Adrenal gland (tissue), 5 donors: Measurements from ENCODE around the gene ELF1.

Source experiments
- CTCF ChIP-seq, 6 experiments: fragments of 450-650 bp in 4 of 6; fragments of 200-600 bp in 2 of 6; sonication (generic) in 1 of 6; IDR thresholded peaks; 1 replicate in 5 of 6; 2 replicates in 1 of 6; pipeline versions ENCODE4 v1.5.1 to v1.8.0; 2016 to 2021; ENCODE audit warnings: antibody characterized with exemption in 6 of 6, mild to moderate bottlenecking in 2 of 6, moderate library complexity in 1 of 6
- POLR2A ChIP-seq, 2 donors: fragments of 450-650 bp; IDR thresholded peaks; one replicate each; pipeline ENCODE4 v1.6.1; 2017; ENCODE audit warnings: antibody characterized with exemption in 2 of 2, mild to moderate bottlenecking in 2 of 2, moderate library complexity in 1 of 2
- donor health status: DM: no; HTN: no; CAD: no.

DNA sequence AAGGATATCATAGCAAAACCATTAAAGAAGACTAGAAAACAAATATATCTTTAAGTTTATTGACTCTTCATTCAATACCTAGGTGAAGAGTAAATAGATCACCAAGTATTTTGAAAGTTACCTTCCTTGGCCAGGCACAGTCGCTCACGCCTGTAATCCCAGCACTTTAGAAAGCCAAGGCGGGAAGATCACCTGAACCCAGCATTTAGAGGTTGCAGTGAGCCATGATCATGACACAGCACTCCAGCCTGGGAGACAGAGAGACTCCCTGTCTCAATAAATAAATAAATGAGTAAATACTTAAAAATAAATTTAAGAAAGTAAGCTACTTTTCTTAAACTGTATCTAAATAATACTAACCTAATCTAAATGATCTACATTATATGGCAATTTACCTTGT, 33.3 kb upstream of the ELF1 start:
- TF ChIP-seq CTCF (IDR thresholded peaks at IDR 0.05) (no peak), POLR2A (IDR thresholded peaks at IDR 0.05) (no peak)
